HepG2 (cell line): ENCODE data around the gene ZNF334. TPM values are rescaled to one million over a fixed set of nuclear protein-coding genes. Genes with fewer than 3 reads are reported as not detected.
A peak's percentile ranks its signal among the peaks of the same experiment; 100 is the strongest.

Experiments
- ADNP ChIP-seq: sonication (generic); formaldehyde crosslinking; IDR thresholded peaks from 2 replicates; pipeline ENCODE4 v1.4.0; 2020; ENCODE audit warnings: missing genetic modification reagents
- BCL3 ChIP-seq: sonication (generic); formaldehyde crosslinking; IDR thresholded peaks from 2 replicates; pipeline ENCODE4 v1.5.1; 2020; ENCODE audit warnings: mild to moderate bottlenecking, missing genetic modification reagents, moderate library complexity
- BRD4 ChIP-seq: sonication (generic); formaldehyde crosslinking; IDR thresholded peaks from 2 replicates; pipeline ENCODE4 v1.4.0; 2020; ENCODE audit warnings: missing genetic modification reagents
- EED ChIP-seq: sonication (generic); formaldehyde crosslinking; IDR thresholded peaks from 2 replicates; pipeline ENCODE4 v1.5.0; 2020; ENCODE audit warnings: mild to moderate bottlenecking, missing genetic modification reagents
- ERF ChIP-seq: IDR thresholded peaks from 2 replicates; pipeline ENCODE4 v1.6.1; 2018; ENCODE audit warnings: missing biosample characterization, missing genetic modification reagents
- FOXA1 ChIP-seq, 2 experiments: fragments of 450-650 bp in 1 of 2; sonication (generic) in 1 of 2; formaldehyde crosslinking in 1 of 2; IDR thresholded peaks; 2 replicates each; pipeline versions ENCODE4 v1.4.0 to v1.6.1; 2016 to 2020; ENCODE audit warnings: missing genetic modification reagents in 1 of 2
- FOXK1 ChIP-seq: sonication (generic); formaldehyde crosslinking; IDR thresholded peaks from 2 replicates; pipeline ENCODE4 v1.4.0; 2020; ENCODE audit warnings: low read depth, missing genetic modification reagents, borderline replicate concordance
- HIVEP1 ChIP-seq: sonication (generic); formaldehyde crosslinking; IDR thresholded peaks from 2 replicates; pipeline ENCODE4 v1.4.0; 2020; ENCODE audit warnings: mild to moderate bottlenecking, missing genetic modification reagents
- HOXA5 ChIP-seq: sonication (generic); formaldehyde crosslinking; IDR thresholded peaks from 2 replicates; pipeline ENCODE4 v1.4.0; 2020; ENCODE audit warnings: missing genetic modification reagents
- MXI1 ChIP-seq: IDR thresholded peaks from 3 replicates; pipeline ENCODE4 v1.6.1; 2012; ENCODE audit warnings: low read depth, low read length, inconsistent platforms, borderline replicate concordance
- POLR2A ChIP-seq, 2 experiments: IDR thresholded peaks; 2 replicates each; pipeline ENCODE4 v1.6.1; 2011; ENCODE audit warnings: low read depth in 2 of 2, low read length in 2 of 2, mild to moderate bottlenecking in 1 of 2, moderate library complexity in 1 of 2; ENCODE audit not compliant: insufficient read depth in 1 of 2
- SRY ChIP-seq: sonication (generic); formaldehyde crosslinking; IDR thresholded peaks from 2 replicates; pipeline ENCODE4 v1.8.0; 2022; ENCODE audit warnings: mild to moderate bottlenecking, missing genetic modification reagents
- TBX2 ChIP-seq: sonication (generic); formaldehyde crosslinking; IDR thresholded peaks from 2 replicates; pipeline ENCODE4 v1.5.0; 2020; ENCODE audit warnings: missing genetic modification reagents, mild to moderate bottlenecking, borderline replicate concordance
- THYN1 ChIP-seq: sonication (generic); formaldehyde crosslinking; IDR thresholded peaks from 2 replicates; pipeline ENCODE4 v1.8.1; 2023; ENCODE audit warnings: low read depth, mild to moderate bottlenecking, moderate library complexity, missing genetic modification reagents, borderline replicate concordance
- ZGPAT ChIP-seq: IDR thresholded peaks from 2 replicates; pipeline ENCODE4 v1.6.1; 2016; ENCODE audit warnings: mild to moderate bottlenecking
- ZNF124 ChIP-seq: sonication (generic); formaldehyde crosslinking; IDR thresholded peaks from 2 replicates; pipeline ENCODE4 v1.4.0; 2020; ENCODE audit warnings: missing genetic modification reagents
- ZNF256 ChIP-seq: sonication (generic); formaldehyde crosslinking; conservative IDR thresholded peaks from 2 replicates; pipeline ENCODE4 v1.4.0; 2020; ENCODE audit warnings: missing genetic modification reagents
- ZNF30 ChIP-seq: sonication (generic); formaldehyde crosslinking; IDR thresholded peaks from 2 replicates; pipeline ENCODE4 v1.5.0; 2020; ENCODE audit warnings: mild to moderate bottlenecking, missing genetic modification reagents
- ZNF333 ChIP-seq: sonication (generic); formaldehyde crosslinking; IDR thresholded peaks from 2 replicates; pipeline ENCODE4 v1.4.0; 2020; ENCODE audit warnings: mild to moderate bottlenecking, missing genetic modification reagents, borderline replicate concordance
- ZNF589 ChIP-seq: sonication (generic); formaldehyde crosslinking; conservative IDR thresholded peaks from 2 replicates; pipeline ENCODE4 v1.8.0; 2022; ENCODE audit warnings: mild to moderate bottlenecking, moderate library complexity, missing genetic modification reagents
- ZNF609 ChIP-seq: sonication (generic); formaldehyde crosslinking; IDR thresholded peaks from 2 replicates; pipeline ENCODE4 v1.4.0; 2020; ENCODE audit warnings: mild to moderate bottlenecking, missing genetic modification reagents, borderline replicate concordance
- ZNF740 ChIP-seq: sonication (generic); formaldehyde crosslinking; IDR thresholded peaks from 2 replicates; pipeline ENCODE4 v1.4.0; 2020; ENCODE audit warnings: missing genetic modification reagents
- polyA plus RNA-seq, 8 experiments: library from polyadenylated mRNA; depleted of rRNA in 3 of 8; stranded (reverse) in 7 of 8; unstranded in 1 of 8; fragments of >200 nt; fragmentation: Illumina TruSeq in 4 of 8; extraction: Trizol in 4 of 8; gene quantifications; 2 replicates each; pipeline versions ENCODE4 v1.2.1 to v1.2.3, GENCODE V29; 2011 to 2016; ENCODE audit warnings: low read depth in 4 of 8, missing spikeins in 1 of 8, mixed read lengths in 1 of 8; ENCODE audit not compliant: insufficient read depth in 1 of 8
- total RNA-seq, 5 experiments: library from RNA; depleted of rRNA; stranded (reverse); fragments of >200 nt; fragmentation: Illumina TruSeq; extraction: Trizol; gene quantifications; 2 replicates each; pipeline ENCODE4 v1.2.3, GENCODE V29; 2016; ENCODE audit warnings: low read depth in 1 of 5

ZNF334 gene
- total and polyA plus RNA-seq, 2 of the 13 experiments (the other 11 are each of a cell fraction or from before 2014, with no cell fraction given), result 4.8 to 7.8 TPM

GRCh38 chr20:46512943-46513844, at the start of gene ZNF334 (continued):
- no peak; the same call in 1 of the 2 replicates for TF ChIP-seq ZNF333 (CRISPR knock-in tag)
- 0 out of 2 replicates have a peak, but pooled peaks have one; percentile 54 for TF ChIP-seq ZNF256 (CRISPR knock-in tag)
- peak; percentile 62; the same call in 1 of the 2 replicates for TF ChIP-seq HIVEP1
- TF ChIP-seq ERF (CRISPR knock-in tag), result no peak
- no peak for TF ChIP-seq EED (CRISPR knock-in tag)
- peak; percentile 54; the same call in 1 of the 2 replicates for TF ChIP-seq FOXK1
- TF ChIP-seq ZGPAT, result peak; percentile 44; the same call in 1 of the 2 replicates
- TF ChIP-seq ZNF740 (CRISPR knock-in tag), result no peak
- TF ChIP-seq ZNF609 (CRISPR knock-in tag), result no peak
- TF ChIP-seq ZNF30 (CRISPR knock-in tag), result no peak
- TF ChIP-seq MXI1, result peak; percentile 15; the same call in 1 of the 3 replicates
- no peak for TF ChIP-seq ZNF589 (CRISPR knock-in tag)
- TF ChIP-seq BCL3 (CRISPR knock-in tag), result 0 out of 2 replicates have a peak, but pooled peaks have one; percentile 48
- TF ChIP-seq TBX2 (CRISPR knock-in tag), result 0 out of 2 replicates have a peak, but pooled peaks have one; percentile 16
- no peak for TF ChIP-seq SRY (CRISPR knock-in tag)
- no peak; the same call in 1 of the 2 replicates for TF ChIP-seq ZNF124 (CRISPR knock-in tag)
- peak; percentile 64 to 82 for TF ChIP-seq POLR2A (IDR thresholded peaks at IDR 0.05; ENCODE audit: insufficient read depth in 1 of 2, low read depth in 2 of 2, low read length in 2 of 2)
- TF ChIP-seq BRD4 (CRISPR knock-in tag), result peak; percentile 71; the same call in 1 of the 2 replicates
- TF ChIP-seq HOXA5 (CRISPR knock-in tag), result no peak
- TF ChIP-seq THYN1 (CRISPR knock-in tag), result no peak
- TF ChIP-seq FOXA1 (IDR thresholded peaks at IDR 0.05), result no peak
- no peak for TF ChIP-seq FOXA1 (CRISPR knock-in tag; IDR thresholded peaks at IDR 0.05)
- TF ChIP-seq ADNP (CRISPR knock-in tag), result no peak
